ENCODE data around the gene HIVEP3. TPM values are rescaled to one million over a fixed set of nuclear protein-coding genes. Genes with fewer than 3 reads are reported as not detected.

The HIVEP3 gene
- total RNA-seq, 1 donor, result 1.8 TPM

GRCh38 chr1:41495210-41495948, 423.3 kb downstream of the HIVEP3 start:
- no peaks in the 10 kb centered on the region for H3K36me3 ChIP-seq (ENCODE audit: insufficient read depth, low read length)
- peak overlapping the region; percentile 78 for H3K4me2 ChIP-seq (ENCODE audit: insufficient read depth, low read length)
- H3K79me2 ChIP-seq (ENCODE audit: insufficient read depth, low read length), result no peaks in the 10 kb centered on the region
- peak overlapping the region; percentile 31 for H2AFZ ChIP-seq (ENCODE audit: low read length)
- no peaks in the 10 kb centered on the region for H3K27me3 ChIP-seq (ENCODE audit: insufficient read depth, low read length)
- no peaks in the 10 kb centered on the region for H3K9me3 ChIP-seq (ENCODE audit: low read depth, low read length)
- peaks cover 23% of the 10 kb centered on the region for H3K4me1 ChIP-seq (ENCODE audit: insufficient read depth, low read length)
- H3K4me3 ChIP-seq (ENCODE audit: insufficient read depth, low read length), result no peak overlapping the region
- peak; percentile 28 for TF ChIP-seq CTCF (IDR thresholded peaks at IDR 0.05; ENCODE audit: extremely low read depth, low read depth, low read length)
- no peaks in the 10 kb centered on the region for H4K20me1 ChIP-seq (ENCODE audit: insufficient read depth, low read length)
- H3K27ac ChIP-seq (ENCODE audit: low read depth, low read length), result no peak overlapping the region
- DNase-seq (ENCODE audit: insufficient read length, low spot score, missing footprints), result no peak

GRCh38 chr1:41494351-41495209, 424.1 kb downstream of the HIVEP3 start:
- Histone ChIP-seq H4K20me1 (ENCODE audit: insufficient read depth, low read length) (no peaks in the 10 kb centered on the region), H3K79me2 (ENCODE audit: insufficient read depth, low read length) (no peaks in the 10 kb centered on the region), H3K27me3 (ENCODE audit: insufficient read depth, low read length) (no peaks in the 10 kb centered on the region), H3K9me3 (ENCODE audit: low read depth, low read length) (no peaks in the 10 kb centered on the region), H3K36me3 (ENCODE audit: insufficient read depth, low read length) (no peaks in the 10 kb centered on the region), H3K27ac (ENCODE audit: low read depth, low read length) (no peak overlapping the region), H3K4me3 (ENCODE audit: insufficient read depth, low read length) (no peak overlapping the region), H3K4me1 (ENCODE audit: insufficient read depth, low read length) (peaks cover 23% of the 10 kb centered on the region), H3K4me2 (ENCODE audit: insufficient read depth, low read length) (no peak overlapping the region), H2AFZ (ENCODE audit: low read length) (no peak overlapping the region)
- no peak for DNase-seq (ENCODE audit: insufficient read length, low spot score, missing footprints)
- no peak for TF ChIP-seq CTCF (IDR thresholded peaks at IDR 0.05; ENCODE audit: extremely low read depth, low read depth, low read length)

- H3K27ac ChIP-seq (ENCODE audit: low read depth, low read length), result peak overlapping the region; percentile 58
Measured at GRCh38 chr1:41493626-41494350, 424.9 kb downstream of the HIVEP3 start.

More at GRCh38 chr1:41493626-41494350, 424.9 kb downstream of the HIVEP3 start:
- TF ChIP-seq CTCF (IDR thresholded peaks at IDR 0.05; ENCODE audit: extremely low read depth, low read depth, low read length), result no peak
- H3K4me1 ChIP-seq (ENCODE audit: insufficient read depth, low read length), result peaks cover 20% of the 10 kb centered on the region
- H3K4me2 ChIP-seq (ENCODE audit: insufficient read depth, low read length), result no peak overlapping the region
- H3K27me3 ChIP-seq (ENCODE audit: insufficient read depth, low read length), result no peaks in the 10 kb centered on the region
- H2AFZ ChIP-seq (ENCODE audit: low read length), result no peak overlapping the region
- H4K20me1 ChIP-seq (ENCODE audit: insufficient read depth, low read length), result no peaks in the 10 kb centered on the region
- DNase-seq (ENCODE audit: insufficient read length, low spot score, missing footprints), result no peak
- no peaks in the 10 kb centered on the region for H3K9me3 ChIP-seq (ENCODE audit: low read depth, low read length)
- H3K4me3 ChIP-seq (ENCODE audit: insufficient read depth, low read length), result no peak overlapping the region
- H3K36me3 ChIP-seq (ENCODE audit: insufficient read depth, low read length), result no peaks in the 10 kb centered on the region
- no peaks in the 10 kb centered on the region for H3K79me2 ChIP-seq (ENCODE audit: insufficient read depth, low read length)

Data from osteoblast (primary cell).